HepG2 (cell line): Measurements from ENCODE around the gene ZBED5. TPM values are rescaled to one million over a fixed set of nuclear protein-coding genes. Genes with fewer than 3 reads are reported as not detected.
A peak's percentile ranks its signal among the peaks of the same experiment; 100 is the strongest.

Source experiments
- CCAR2 ChIP-seq: fragments of 200-400 bp; formaldehyde crosslinking; optimal IDR thresholded peaks from 2 replicates; pipeline ENCODE3; 2018; ENCODE audit warnings: low read depth, mild to moderate bottlenecking, low read length, moderate library complexity
- CENPX ChIP-seq: sonication (generic); formaldehyde crosslinking; IDR thresholded peaks from 2 replicates; pipeline ENCODE4 v1.9.0; 2021; ENCODE audit warnings: mild to moderate bottlenecking, missing genetic modification reagents, moderate library complexity
- GATA4 ChIP-seq: sonication (generic); IDR thresholded peaks from 2 replicates; pipeline ENCODE4 v1.6.1; 2016; ENCODE audit warnings: antibody characterized with exemption, low read depth, borderline replicate concordance
- KLF13 ChIP-seq: sonication (generic); formaldehyde crosslinking; IDR thresholded peaks from 2 replicates; pipeline ENCODE4 v1.4.0; 2020; ENCODE audit warnings: mild to moderate bottlenecking, missing genetic modification reagents
- KLF16 ChIP-seq, 2 experiments: sonication (generic) in 1 of 2; formaldehyde crosslinking in 1 of 2; IDR thresholded peaks; 2 replicates each; pipeline versions ENCODE4 v1.6.1 to v1.8.0; 2016 to 2023; ENCODE audit warnings: missing genetic modification reagents in 2 of 2, missing compliant biosample characterization in 1 of 2
- MAFG ChIP-seq: sonication (generic); formaldehyde crosslinking; IDR thresholded peaks from 2 replicates; pipeline ENCODE4 v1.5.1; 2020; ENCODE audit warnings: mild to moderate bottlenecking, missing genetic modification reagents
- MEF2D ChIP-seq: sonication (generic); formaldehyde crosslinking; IDR thresholded peaks from 2 replicates; pipeline ENCODE4 v1.5.1; 2020; ENCODE audit warnings: mild to moderate bottlenecking, missing genetic modification reagents
- MXD4 ChIP-seq: IDR thresholded peaks from 2 replicates; pipeline ENCODE4 v1.6.1; 2016; ENCODE audit warnings: mild to moderate bottlenecking, missing biosample characterization, missing genetic modification reagents
- NFIB ChIP-seq: sonication (generic); formaldehyde crosslinking; IDR thresholded peaks from 2 replicates; pipeline ENCODE4 v1.9.0; 2021; ENCODE audit warnings: missing genetic modification reagents, mild to moderate bottlenecking, borderline replicate concordance
- NFKB2 ChIP-seq: sonication (generic); formaldehyde crosslinking; IDR thresholded peaks from 2 replicates; pipeline ENCODE4 v1.4.0; 2020; ENCODE audit warnings: missing genetic modification reagents, borderline replicate concordance
- NFYB ChIP-seq: sonication (generic); formaldehyde crosslinking; IDR thresholded peaks from 2 replicates; pipeline ENCODE4 v1.4.0; 2020; ENCODE audit warnings: missing genetic modification reagents
- RFX3 ChIP-seq: IDR thresholded peaks from 2 replicates; pipeline ENCODE4 v1.6.1; 2016; ENCODE audit warnings: missing biosample characterization, missing genetic modification reagents
- ZBTB3 ChIP-seq: sonication (generic); formaldehyde crosslinking; IDR thresholded peaks from 2 replicates; pipeline ENCODE4 v1.4.0; 2020; ENCODE audit warnings: low read depth, mild to moderate bottlenecking, moderate library complexity, missing genetic modification reagents, borderline replicate concordance
- ZNF33A ChIP-seq: sonication (generic); formaldehyde crosslinking; IDR thresholded peaks from 2 replicates; pipeline ENCODE4 v1.5.1; 2020; ENCODE audit warnings: missing genetic modification reagents, mild to moderate bottlenecking, moderate library complexity, borderline replicate concordance
- ZNF549 ChIP-seq: sonication (generic); formaldehyde crosslinking; IDR thresholded peaks from 2 replicates; pipeline ENCODE4 v1.5.0; 2020; ENCODE audit warnings: missing genetic modification reagents
- ZNF557 ChIP-seq: sonication (generic); formaldehyde crosslinking; IDR thresholded peaks from 2 replicates; pipeline ENCODE4 v1.4.0; 2020; ENCODE audit warnings: missing genetic modification reagents
- ZNF629 ChIP-seq: sonication (generic); formaldehyde crosslinking; conservative IDR thresholded peaks from 2 replicates; pipeline ENCODE4 v1.5.0; 2020; ENCODE audit warnings: missing genetic modification reagents
- ZNF678 ChIP-seq: sonication (generic); formaldehyde crosslinking; IDR thresholded peaks from 2 replicates; pipeline ENCODE4 v1.4.0; 2020; ENCODE audit warnings: mild to moderate bottlenecking, missing genetic modification reagents
- polyA plus RNA-seq, 8 experiments: library from polyadenylated mRNA; depleted of rRNA in 3 of 8; stranded (reverse) in 7 of 8; unstranded in 1 of 8; fragments of >200 nt; fragmentation: Illumina TruSeq in 4 of 8; extraction: Trizol in 4 of 8; gene quantifications; 2 replicates each; pipeline versions ENCODE4 v1.2.1 to v1.2.3, GENCODE V29; 2011 to 2016; ENCODE audit warnings: low read depth in 4 of 8, missing spikeins in 1 of 8, mixed read lengths in 1 of 8; ENCODE audit not compliant: insufficient read depth in 1 of 8
- total RNA-seq, 5 experiments: library from RNA; depleted of rRNA; stranded (reverse); fragments of >200 nt; fragmentation: Illumina TruSeq; extraction: Trizol; gene quantifications; 2 replicates each; pipeline ENCODE4 v1.2.3, GENCODE V29; 2016; ENCODE audit warnings: low read depth in 1 of 5
- TF ChIP-seq, protein P1 (sequence below): sonication (generic); formaldehyde crosslinking; IDR thresholded peaks from 2 replicates; pipeline ENCODE4 v1.5.1; 2020; ENCODE audit warnings: mild to moderate bottlenecking, missing genetic modification reagents, borderline replicate concordance
- TF ChIP-seq, protein P2 (sequence below): sonication (generic); formaldehyde crosslinking; IDR thresholded peaks from 2 replicates; pipeline ENCODE4 v1.8.0; 2022; ENCODE audit warnings: low read depth, missing genetic modification reagents
- TF ChIP-seq, protein P3 (sequence below): IDR thresholded peaks from 2 replicates; pipeline ENCODE4 v1.6.1; 2016; ENCODE audit warnings: missing compliant biosample characterization, missing genetic modification reagents, borderline replicate concordance
- TF ChIP-seq, protein P4 (sequence below): IDR thresholded peaks from 2 replicates; pipeline ENCODE4 v1.6.1; 2016; ENCODE audit warnings: mild to moderate bottlenecking
- TF ChIP-seq, protein P5 (sequence below): sonication (generic); formaldehyde crosslinking; IDR thresholded peaks from 2 replicates; pipeline ENCODE4 v1.8.0; 2022; ENCODE audit warnings: mild to moderate bottlenecking, missing genetic modification reagents, moderate library complexity

ZBED5 gene
- total and polyA plus RNA-seq, 2 of the 13 experiments (the other 11 are each of a cell fraction or from before 2014, with no cell fraction given), result 18.2 to 38.6 TPM

DNA sequence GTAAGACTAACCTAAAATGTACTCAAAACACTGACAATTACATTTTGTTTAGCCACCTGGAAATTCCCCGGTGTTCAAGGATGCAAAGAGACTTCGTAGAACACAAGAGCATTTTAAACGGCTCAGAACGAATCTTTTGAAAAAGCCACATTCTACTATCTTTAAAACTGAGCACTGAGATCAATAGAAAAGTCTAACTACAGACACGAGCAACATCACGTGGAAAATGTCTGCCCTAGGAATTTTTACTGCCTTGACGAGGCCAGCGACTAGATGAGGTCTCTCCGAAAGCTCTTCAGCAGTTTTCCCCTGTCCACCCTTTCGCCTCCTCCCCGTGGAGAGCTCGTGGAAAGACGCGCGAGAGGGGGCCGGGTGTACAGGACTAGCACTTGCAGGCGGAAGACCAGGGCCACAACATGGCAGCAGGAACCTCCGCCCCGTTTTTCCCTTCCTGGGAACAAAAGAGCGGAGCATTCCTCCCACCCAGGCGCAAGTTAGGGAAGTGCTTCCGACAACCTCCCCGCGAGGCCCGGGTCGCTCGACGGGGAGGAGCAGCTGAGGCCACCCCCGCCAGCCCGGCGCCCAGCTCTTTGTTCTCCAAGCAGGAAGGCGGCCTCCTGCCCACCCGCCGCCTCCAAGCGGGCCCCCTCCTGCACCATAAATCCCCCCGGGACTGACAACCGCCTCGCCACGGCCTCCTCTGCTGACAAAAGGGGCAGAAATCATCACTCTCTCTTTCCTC lies 50.2 kb downstream of the ZBED5 start (continued):
- no peak for TF ChIP-seq CENPX (CRISPR knock-in tag)
- TF ChIP-seq MEF2D (CRISPR knock-in tag), result no peak
- TF ChIP-seq MXD4, result no peak
- TF ChIP-seq, protein P1, sequence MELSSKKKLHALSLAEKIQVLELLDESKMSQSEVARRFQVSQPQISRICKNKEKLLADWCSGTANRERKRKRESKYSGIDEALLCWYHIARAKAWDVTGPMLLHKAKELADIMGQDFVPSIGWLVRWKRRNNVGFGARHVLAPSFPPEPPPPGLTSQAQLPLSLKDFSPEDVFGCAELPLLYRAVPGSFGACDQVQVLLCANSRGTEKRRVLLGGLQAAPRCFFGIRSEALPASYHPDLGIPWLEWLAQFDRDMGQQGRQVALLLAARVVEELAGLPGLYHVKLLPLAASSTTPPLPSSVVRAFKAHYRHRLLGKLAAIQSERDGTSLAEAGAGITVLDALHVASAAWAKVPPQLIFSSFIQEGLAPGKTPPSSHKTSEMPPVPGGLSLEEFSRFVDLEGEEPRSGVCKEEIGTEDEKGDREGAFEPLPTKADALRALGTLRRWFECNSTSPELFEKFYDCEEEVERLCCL, result no peak
- TF ChIP-seq, protein P2, sequence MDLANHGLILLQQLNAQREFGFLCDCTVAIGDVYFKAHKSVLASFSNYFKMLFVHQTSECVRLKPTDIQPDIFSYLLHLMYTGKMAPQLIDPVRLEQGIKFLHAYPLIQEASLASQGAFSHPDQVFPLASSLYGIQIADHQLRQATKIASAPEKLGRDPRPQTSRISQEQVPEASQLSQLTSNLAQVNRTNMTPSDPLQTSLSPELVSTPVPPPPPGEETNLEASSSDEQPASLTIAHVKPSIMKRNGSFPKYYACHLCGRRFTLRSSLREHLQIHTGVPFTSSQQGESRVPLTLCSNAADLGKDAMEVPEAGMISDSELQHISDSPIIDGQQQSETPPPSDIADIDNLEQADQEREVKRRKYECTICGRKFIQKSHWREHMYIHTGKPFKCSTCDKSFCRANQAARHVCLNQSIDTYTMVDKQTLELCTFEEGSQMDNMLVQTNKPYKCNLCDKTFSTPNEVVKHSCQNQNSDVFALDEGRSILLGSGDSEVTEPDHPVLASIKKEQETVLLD (CRISPR knock-in tag), result no peak; the same call in 1 of the 2 replicates
- no peak for TF ChIP-seq GATA4
- TF ChIP-seq, protein P3, sequence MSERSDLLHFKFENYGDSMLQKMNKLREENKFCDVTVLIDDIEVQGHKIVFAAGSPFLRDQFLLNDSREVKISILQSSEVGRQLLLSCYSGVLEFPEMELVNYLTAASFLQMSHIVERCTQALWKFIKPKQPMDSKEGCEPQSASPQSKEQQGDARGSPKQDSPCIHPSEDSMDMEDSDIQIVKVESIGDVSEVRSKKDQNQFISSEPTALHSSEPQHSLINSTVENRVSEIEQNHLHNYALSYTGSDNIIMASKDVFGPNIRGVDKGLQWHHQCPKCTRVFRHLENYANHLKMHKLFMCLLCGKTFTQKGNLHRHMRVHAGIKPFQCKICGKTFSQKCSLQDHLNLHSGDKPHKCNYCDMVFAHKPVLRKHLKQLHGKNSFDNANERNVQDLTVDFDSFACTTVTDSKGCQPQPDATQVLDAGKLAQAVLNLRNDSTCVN (CRISPR knock-in tag), result 0 out of 2 replicates have a peak, but pooled peaks have one; percentile 8
- TF ChIP-seq ZBTB3, result no peak
- TF ChIP-seq NFKB2 (CRISPR knock-in tag), result peak; percentile 65; the same call in 1 of the 2 replicates
- no peak for TF ChIP-seq KLF13 (CRISPR knock-in tag)
- no peak for TF ChIP-seq ZNF549
- no peak for TF ChIP-seq RFX3 (CRISPR knock-in tag)
- TF ChIP-seq, protein P4, sequence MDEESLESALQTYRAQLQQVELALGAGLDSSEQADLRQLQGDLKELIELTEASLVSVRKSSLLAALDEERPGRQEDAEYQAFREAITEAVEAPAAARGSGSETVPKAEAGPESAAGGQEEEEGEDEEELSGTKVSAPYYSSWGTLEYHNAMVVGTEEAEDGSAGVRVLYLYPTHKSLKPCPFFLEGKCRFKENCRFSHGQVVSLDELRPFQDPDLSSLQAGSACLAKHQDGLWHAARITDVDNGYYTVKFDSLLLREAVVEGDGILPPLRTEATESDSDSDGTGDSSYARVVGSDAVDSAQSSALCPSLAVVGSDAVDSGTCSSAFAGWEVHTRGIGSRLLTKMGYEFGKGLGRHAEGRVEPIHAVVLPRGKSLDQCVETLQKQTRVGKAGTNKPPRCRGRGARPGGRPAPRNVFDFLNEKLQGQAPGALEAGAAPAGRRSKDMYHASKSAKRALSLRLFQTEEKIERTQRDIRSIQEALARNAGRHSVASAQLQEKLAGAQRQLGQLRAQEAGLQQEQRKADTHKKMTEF (CRISPR knock-in tag), result no peak
- no peak for TF ChIP-seq ZNF629 (CRISPR knock-in tag)
- no peak for TF ChIP-seq NFIB (CRISPR knock-in tag)
- no peak for TF ChIP-seq KLF16 (CRISPR knock-in tag; IDR thresholded peaks at IDR 0.05)
- TF ChIP-seq ZNF557 (CRISPR knock-in tag), result no peak
- no peak for TF ChIP-seq NFYB (CRISPR knock-in tag)
- TF ChIP-seq CCAR2, result no peak
- TF ChIP-seq, protein P5, sequence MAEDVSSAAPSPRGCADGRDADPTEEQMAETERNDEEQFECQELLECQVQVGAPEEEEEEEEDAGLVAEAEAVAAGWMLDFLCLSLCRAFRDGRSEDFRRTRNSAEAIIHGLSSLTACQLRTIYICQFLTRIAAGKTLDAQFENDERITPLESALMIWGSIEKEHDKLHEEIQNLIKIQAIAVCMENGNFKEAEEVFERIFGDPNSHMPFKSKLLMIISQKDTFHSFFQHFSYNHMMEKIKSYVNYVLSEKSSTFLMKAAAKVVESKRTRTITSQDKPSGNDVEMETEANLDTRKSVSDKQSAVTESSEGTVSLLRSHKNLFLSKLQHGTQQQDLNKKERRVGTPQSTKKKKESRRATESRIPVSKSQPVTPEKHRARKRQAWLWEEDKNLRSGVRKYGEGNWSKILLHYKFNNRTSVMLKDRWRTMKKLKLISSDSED (CRISPR knock-in tag), result no peak
- TF ChIP-seq MAFG (CRISPR knock-in tag), result 0 out of 2 replicates have a peak, but pooled peaks have one; percentile 4
- no peak for TF ChIP-seq ZNF33A (CRISPR knock-in tag)
- TF ChIP-seq ZNF678 (CRISPR knock-in tag), result no peak
